HG02970 (cell line): ENCODE data around the gene PKN3.

ENCODE experiments used
- ATAC-seq: cut with Tn5 transposase; IDR thresholded peaks from one replicate; pipeline ENCODE4 v1.9.1; 2021; ENCODE audit warnings: mild to moderate bottlenecking, moderate library complexity, moderate number of reproducible peaks; ENCODE audit not compliant: unreplicated experiment, low FRiP score

Gene PKN3

DNA sequence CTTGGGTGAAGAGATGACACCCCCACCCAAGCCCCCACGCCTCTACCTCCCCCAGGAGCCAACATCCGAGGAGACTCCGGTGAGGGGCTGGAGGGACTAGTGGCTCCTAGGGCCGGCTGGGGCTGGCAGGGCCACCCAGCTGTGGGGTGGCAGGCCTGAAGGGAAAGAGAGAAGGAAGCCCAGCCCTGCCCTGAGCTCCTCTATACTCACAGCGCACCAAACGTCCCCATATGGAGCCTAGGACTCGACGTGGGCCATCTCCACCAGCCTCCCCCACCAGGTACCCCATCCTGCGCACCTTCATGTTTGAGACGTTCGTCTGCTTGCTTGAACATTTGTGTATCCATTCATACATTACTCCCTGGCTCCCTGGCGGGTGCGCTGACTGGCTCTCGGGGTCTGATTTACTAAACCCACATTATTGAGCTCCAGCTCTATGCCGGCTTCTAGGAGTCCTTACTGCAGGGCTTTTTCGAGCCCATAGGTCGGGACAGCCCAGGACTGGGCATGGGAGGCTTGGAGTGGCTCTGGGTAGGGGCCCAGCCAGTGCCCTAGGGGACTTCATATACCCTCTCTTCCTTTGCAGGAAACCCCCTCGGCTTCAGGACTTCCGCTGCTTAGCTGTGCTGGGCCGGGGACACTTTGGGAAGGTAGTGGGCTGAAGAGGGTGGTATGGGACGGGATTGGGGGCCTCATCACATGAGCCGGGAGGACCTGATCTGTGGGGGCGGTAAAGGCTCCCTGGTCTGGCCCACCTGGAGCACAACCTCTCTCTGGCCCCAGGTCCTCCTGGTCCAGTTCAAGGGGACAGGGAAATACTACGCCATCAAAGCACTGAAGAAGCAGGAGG, 12.5 kb downstream of the PKN3 start:
- no peak for ATAC-seq

DNA sequence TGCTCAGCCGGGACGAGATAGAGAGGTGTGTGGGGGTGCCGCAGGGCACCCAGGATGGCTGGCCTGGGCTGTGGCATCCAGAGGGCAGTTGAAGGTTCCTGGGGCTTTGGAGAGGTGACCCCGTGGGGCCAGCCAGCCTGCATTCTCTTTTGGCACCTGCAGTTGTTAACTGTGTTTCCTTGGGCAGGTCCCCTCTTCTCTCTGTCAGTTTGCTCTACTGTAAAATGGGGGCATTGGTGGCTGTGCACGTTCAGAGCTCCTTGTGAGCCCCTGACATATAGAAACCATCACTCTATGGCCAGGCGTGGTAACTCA, 13.1 kb downstream of the PKN3 start:
- no peak for ATAC-seq

DNA sequence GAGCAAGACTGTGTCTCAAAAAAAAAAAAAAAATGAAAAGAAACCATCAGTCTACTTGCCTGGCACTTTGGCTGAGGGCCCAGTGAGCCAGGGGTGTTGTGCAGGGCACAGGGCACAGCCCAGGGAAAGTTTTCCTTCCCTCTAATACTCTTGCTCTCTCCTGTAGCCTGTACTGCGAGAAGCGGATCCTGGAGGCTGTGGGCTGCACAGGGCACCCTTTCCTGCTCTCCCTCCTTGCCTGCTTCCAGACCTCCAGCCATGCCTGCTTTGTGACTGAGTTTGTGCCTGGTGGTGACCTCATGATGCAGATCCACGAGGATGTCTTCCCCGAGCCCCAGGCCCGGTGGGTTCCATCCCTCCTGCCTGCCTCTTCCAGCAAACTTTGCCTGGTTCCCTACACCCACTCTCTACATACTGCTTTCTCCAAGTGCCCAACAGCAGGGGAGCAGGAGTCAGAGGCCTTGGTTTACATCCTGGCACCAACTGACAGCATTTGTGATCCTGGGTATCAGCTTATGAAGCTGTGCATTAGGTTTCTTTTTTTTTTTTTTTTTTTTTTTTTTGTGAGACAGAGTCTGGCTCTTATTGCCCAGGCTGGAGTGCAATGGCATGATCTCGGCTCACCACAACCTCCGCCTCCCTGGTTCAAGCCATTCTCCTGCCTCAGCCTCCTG, 14.4 kb downstream of the PKN3 start:
- ATAC-seq, result no peak

DNA sequence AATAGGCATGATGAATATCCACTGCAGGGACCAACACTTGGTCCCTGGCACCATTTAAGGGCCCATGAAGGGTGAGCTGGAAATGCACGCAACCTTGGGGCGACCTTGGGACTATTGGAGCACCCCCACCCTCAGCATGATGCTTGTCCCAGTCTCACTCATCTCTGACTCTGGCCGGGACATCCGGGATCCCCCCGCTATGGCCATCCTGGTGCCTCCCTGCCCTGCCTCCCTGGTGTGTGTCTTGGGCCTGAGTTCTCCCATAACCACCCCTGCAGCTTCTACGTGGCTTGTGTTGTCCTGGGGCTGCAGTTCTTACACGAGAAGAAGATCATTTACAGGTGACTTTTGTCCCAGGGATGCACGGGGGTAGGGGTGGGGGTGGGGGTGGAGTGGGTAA, 15.7 kb downstream of the PKN3 start:
- no peak for ATAC-seq

DNA sequence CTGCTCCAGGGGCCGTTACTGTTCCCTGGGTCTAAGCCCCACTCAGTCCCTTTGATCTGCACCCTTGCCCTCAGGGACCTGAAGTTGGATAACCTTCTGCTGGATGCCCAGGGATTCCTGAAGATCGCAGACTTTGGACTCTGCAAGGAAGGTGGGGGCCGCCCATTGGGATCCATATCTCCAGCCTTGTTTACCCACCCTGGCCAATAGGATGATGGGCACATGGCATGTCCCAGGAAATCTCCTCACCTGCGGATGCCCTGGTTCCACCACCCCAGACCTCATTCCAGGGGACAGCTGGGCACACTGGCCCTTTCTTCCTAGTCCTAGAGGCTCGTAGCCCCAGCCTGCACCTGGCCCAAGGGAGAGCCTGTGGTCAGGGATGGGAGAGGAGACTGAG, 16.2 kb downstream of the PKN3 start:
- no peak for ATAC-seq

DNA sequence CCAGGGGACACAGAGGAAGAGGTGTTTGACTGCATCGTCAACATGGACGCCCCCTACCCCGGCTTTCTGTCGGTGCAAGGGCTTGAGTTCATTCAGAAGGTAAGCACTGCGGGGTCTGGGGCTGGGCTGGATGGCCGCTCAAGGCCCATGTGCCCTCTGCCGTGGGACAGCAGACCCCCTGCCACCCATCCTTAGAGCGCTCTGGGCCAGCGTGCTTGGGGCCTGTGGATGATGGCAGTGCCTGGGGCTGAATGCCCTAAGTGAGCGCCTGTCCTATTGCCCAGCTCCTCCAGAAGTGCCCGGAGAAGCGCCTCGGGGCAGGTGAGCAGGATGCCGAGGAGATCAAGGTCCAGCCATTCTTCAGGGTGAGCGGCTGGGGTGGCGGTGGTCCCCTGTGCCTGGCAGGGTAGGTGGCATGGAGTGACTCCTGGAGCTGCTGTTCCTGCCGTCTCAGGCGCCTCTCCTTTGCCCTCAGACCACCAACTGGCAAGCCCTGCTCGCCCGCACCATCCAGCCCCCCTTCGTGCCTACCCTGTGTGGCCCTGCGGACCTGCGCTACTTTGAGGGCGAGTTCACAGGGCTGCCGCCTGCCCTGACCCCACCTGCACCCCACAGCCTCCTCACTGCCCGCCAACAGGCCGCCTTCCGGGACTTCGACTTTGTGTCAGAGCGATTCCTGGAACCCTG, 17.8 kb downstream of the PKN3 start:
- ATAC-seq, result no peak

DNA sequence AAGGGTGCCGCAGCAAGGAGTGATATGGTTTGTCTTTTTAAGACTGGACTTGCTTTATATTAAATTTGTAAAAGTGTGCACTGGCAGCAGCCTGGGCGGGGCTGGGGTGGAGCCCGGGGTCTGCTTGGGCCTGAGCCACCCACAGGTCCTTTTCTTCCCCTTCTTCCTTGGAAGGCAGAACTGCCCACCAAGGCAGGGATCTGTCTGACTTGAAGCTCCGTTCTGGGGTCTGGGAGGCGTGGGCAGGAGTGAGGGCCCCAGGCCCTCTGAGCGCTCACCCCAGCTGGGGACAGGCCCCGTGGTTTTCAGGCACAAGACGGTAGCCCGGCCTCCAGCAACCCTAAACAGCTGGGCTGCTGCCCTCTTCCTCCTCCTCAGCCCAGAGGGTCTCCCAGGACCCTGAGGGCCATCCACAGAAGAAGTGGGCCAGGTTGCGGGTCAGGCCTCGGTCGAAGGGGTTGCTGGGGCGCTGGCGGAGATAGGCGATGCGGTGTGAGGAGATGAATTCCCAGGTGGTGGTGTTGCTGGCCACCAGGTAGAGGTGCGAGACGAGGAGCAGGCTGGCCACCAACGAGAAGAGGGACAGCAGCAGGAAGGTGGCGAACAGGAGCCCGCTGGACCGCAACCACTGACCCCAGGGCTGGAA, 18.7 kb downstream of the PKN3 start:
- ATAC-seq, result no peak

DNA sequence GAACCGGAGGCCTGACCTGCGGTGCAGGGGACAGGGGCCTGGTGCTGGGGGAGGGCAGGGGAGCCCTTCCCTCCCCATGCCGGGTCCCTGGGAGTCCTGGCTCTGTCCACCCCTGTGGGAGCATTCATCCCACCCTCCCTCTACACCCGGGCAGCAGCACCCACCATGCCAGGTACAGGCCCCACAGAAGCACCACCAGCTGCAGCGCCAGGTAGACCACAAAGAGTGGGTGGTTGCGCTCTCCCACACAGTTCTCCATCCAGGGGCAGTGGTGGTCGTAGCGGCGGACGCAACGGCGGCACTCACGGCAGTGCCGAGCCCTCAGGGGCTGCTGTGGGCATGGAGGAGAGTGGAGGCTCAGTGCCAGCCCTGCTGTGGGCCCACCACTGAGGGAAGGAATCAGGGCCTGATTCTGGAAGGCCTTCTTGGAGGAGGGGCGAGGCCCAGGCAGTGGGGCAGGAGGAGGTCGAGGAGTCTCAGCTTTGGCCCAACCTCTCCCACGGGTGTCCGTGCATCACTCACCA, 19.2 kb downstream of the PKN3 start:
- ATAC-seq, result no peak

DNA sequence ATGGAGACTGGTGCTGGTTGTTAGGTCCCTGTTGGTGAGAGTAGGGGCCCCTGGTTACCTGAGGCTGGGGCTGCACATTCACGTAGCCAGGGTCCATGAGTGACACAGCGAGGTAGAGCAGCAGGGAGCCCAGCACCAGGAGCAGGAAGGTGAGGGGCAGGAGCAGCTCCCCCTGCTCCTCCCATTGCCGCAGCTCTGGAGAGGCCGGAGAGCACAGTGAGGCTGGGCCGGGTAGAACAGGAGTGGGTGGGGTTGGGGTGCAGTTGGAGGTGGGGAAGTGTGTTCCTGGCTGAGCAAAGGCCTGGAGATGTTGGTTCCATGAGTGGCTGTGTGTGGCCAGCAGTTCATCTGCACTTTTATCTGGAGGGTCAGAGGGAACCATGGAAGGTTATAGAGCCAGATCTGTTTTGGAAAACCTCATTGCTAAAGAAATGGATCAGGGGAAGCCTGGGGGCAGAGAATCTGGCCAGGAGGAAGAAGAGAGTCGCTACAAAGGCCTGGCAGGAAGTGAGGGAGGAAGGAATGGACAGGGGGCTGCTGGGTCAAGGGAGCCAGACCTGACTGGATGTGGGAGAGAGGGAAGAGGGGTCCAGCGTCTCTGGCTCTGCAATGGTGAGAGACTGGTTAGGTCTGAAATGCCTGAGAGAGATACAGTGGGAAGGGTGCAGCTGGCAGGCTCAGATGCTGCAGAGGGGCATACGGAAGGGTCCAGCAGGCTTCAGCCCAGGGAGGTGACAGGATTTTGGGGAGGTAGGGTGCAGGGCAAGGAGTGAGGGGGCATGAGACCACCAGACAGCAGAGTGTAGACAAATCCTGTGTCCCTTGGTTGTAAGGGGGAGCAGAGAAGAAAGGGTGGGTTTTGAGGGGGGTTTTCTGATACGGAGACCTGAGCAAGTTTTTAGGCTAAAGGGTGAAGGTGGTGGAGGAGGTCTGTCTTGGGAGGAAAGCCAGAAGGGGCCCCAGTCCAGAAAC, 20.4 kb downstream of the PKN3 start:
- ATAC-seq, result no peak

DNA sequence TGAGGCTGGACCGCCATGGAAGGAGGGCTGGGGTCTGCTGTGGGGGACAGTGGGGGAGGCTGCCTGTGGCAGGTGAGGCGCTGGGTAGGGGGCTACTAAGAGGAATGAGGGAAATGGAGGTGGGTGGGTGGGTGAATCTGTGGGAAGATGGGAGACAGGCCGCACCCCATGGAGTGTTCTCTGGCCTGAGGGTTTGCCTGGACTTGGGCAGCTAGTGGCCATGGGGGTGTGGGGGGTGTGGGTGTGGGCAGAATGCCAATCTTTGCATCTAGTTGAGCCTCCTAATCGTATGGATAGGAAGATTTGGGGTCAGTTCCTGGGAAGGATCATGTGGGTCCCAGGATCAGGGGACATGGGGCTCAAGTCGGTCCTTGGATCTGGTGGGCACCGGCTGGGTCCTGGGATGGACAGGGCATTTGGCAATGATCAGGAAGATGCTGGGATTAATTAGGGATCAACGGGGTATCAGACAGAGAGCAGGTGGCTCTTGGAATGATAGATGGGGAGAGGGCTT, 21.1 kb downstream of the PKN3 start:
- no peak for ATAC-seq

DNA sequence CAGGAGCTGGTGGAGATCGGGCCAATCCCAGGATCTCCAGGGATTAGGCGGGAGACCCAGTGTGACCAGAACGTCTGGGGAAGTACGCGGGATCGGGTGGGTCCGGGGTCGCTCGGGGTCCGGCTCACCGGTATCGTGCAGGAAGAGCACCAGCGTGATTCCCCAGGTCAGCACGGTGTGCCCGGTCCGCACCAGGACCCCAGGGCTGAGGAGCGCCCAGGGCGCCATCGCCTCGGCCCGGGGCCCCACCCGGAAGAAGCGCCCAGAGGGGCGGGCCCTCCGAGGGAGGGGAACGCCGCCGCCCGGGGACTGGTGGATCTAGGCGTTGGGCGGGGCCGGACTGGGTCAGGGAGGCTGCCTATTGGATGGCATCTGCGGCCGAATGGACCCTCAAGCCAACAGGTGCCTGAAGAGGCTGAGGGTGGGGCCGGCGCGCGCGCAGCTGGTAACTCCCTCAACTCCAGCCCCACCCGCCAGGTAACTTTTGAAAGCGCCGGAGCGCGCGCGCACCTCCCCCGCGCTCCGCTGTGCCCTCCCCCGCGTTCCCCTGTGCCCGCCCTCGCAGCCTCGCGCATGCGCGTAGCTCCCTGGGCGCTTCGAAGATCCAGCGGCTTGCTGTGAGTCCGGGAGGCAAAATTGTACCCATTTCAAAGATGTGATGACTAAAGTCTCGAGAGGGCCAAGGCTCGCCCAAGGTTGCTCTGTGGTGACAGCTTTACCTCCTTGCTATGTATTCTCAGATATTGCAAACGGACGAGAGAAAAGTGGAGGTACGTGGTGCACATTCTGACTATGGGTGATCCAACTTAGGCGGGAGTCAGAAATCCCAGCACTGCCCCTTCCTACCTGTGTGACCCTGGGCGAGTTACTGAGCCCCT, 21.8 kb downstream of the PKN3 start, which contains the start of gene ZDHHC12:
TSS of gene ZDHHC12 (minus strand) at position 262 of the 878 bp plus-strand sequence. CDS start at position 228, 34 bp downstream.
- peak; percentile 94 for ATAC-seq

DNA sequence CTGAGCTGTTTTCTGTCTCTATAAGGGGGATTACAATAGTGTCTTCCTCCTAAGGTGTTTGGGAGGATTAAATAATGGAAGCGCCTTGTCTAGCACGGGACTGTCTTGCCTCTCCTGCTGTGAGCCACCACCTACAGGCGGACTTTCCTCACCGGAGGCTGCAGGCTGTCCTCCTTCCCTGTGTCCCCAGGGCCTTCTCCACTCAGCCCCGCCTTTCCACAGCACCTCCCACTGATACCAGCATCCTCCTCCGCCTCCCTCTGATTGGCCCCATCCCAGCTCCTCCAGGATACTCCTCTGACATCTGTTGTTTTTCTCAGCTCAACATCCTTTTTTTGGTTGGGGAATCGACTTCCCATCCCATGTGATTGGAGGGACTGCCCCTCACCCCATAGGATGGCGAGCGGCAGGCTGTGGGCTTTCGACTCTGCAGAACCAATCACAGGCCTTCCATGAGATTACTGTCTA, 22.5 kb downstream of the PKN3 start:
- ATAC-seq, result peak; percentile 6

DNA sequence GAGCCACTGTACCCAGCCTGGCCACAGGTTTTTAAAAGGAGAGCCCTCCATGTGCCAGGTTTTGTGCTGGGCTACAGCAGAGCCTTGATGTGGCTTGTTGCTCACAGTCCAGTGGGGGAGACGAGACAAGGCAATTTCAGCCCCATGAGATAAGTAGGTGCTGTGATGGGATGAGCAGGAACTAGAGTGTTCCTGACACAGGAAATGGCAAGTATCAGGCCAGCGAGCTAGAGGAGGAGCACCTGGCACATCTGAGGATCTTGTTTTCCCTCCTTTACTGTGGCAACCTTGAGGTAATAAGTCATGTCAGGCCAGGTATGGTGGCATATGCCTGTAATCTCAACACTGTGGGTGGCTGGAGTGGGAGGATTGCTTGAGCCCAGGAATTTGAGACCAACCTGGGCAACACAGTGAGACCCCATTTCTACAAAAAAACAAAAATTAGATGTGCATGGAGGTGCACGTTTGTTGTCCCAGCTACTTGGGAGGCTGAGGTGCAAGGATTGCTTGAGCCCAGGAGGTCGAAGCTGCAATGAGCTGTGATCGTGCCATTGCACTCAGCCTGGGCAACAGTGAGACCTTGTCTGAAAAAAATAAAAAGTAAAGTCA, 25.4 kb downstream of the PKN3 start:
- ATAC-seq, result no peak

DNA sequence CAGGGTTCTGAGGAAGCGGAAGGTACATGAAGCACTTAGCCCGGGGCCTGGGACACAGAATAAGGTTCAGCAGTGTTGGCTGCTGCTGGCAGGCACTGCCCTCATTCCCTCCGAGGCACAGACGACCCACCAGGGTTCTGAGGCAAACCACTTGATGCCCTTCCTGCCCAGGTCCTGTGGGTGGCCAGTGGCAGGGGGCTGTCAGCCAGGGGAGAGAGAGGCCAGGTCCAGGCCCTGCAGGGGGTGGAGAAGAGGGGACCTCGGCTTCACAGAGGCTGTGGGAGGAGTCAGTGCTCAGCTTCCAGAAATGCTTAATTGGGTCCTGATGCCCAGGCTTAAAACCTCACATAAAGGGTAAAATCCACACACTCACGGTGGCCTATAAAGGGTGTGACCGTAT, 26.0 kb downstream of the PKN3 start:
- no peak for ATAC-seq

DNA sequence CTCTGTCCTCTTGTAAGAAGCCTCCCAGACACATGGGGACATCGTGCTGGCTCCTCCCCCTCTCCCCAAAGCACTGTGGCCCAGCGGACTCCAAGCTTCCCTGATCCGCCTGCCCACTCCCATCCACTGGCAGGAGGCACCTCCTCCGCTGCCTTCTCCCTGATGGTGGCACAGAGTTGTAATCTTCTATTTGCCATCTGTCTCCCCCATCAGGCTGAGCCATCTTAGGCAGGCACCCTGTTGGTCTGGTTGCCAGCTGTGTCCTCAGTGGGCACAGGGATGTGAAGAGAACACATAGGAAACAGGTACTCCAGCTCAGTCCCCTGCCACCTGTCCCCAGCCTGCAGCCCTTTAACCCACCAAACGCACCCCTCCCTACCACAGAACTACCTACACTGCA, 27.0 kb downstream of the PKN3 start:
- no peak for ATAC-seq

DNA sequence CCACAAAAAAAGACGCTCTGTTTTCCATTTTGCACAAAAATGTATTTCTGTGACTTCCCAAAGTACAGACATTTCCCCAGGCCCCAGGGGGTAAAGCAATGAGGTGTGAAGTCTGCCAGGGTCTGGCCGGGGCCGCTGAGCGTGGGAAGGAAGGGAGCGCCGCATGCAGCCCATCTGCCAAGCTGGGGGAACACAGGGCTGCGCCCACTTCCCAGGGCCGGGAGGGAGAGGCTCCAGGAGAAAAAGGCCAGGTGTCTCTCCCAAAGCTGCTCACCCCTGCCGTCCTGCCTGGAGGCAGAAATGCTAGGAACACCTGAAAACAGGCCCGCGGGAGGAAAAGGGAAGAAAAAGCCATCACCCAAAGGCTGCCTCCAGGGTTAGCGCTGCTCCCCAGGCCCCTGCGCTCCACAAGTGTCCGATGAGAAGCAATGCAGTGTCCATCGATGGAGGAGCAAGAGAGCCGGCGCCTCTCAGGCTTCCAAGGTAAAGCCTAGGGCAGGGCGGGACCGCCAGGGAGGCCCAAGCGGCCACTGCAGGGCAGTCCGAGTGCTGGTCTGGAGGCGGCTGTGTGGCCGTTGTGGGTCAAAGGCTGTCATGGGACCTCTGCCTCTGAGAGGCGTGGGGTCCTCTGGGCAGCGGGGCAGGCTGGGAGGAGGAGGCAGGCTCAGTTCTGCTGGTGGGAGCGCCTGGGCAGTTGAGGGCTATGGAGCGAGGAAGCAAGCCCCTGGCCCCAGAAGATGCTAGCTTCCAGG, 27.6 kb downstream of the PKN3 start:
- no peak for ATAC-seq

DNA sequence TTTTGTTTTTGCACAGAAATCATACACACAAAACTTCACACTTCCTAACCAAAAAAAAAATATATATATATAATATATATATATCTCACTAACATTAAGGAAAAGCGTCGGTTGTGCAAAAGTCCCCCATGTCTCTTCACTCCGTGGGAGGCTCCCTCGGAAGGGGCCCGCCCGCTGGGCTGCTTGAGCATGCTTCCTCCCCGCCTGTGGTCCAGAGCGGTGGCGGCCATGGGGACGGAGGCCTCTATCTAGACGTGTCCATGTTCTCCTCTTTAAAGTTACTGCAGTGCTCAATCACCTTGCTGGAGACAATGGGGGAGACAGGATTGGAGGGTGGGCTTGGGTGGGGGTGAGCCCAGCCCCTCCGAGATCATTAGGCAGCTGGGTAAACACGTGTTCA, 28.8 kb downstream of the PKN3 start:
- ATAC-seq, result no peak
